Activated CD8-positive, alpha-beta T cell treated with anti-CD3 and anti-CD28 coated beads for 36 hours (primary cell): ENCODE results near the gene CNOT10. TPM values are rescaled to one million over a fixed set of nuclear protein-coding genes. Genes with fewer than 3 reads are reported as not detected.

Experiments
- ATAC-seq: fragments of 200-7000 bp; cut with Tn5 transposase; one replicate; pipeline ENCODE4 v1.10.0; 2021; ENCODE audit warnings: mild to moderate bottlenecking, moderate library complexity
- CTCF ChIA-PET: fragments of 350-600 bp; sonication (Branson Sonifier 250); formaldehyde crosslinking; loops from one replicate; lab custom pipeline; 2021; ENCODE audit warnings: antibody characterized with exemption; lab: Charles Lee
- POLR2A ChIA-PET: fragments of 350-600 bp; sonication (Branson Sonifier 250); formaldehyde crosslinking; loops from one replicate; lab custom pipeline; 2021; ENCODE audit warnings: antibody characterized with exemption; lab: Charles Lee
- DNase-seq: peaks from one replicate; pipeline ENCODE4 v3.0.0-alpha.2; 2020
- H3K27ac Mint-ChIP-seq: one replicate; pipeline ENCODE4 v1.8.0; 2021; ENCODE audit warnings: mild to moderate bottlenecking, mixed read lengths
- H3K27me3 Mint-ChIP-seq: one replicate; pipeline ENCODE4 v1.8.0; 2021; ENCODE audit warnings: mixed read lengths
- H3K36me3 Mint-ChIP-seq: one replicate; pipeline ENCODE4 v1.8.0; 2021; ENCODE audit warnings: low read depth, mixed read lengths
- H3K4me1 Mint-ChIP-seq: one replicate; pipeline ENCODE4 v1.8.0; 2021; ENCODE audit warnings: low read depth, mixed read lengths
- H3K4me3 Mint-ChIP-seq: one replicate; pipeline ENCODE4 v1.8.0; 2021; ENCODE audit warnings: mild to moderate bottlenecking, moderate library complexity, mixed read lengths
- H3K9me3 Mint-ChIP-seq: one replicate; pipeline ENCODE4 v1.8.0; 2021; ENCODE audit warnings: mixed read lengths
- CTCF ChIP-seq: fragments of 200-600 bp; IDR thresholded peaks from one replicate; pipeline ENCODE4 v1.8.0; 2022; ENCODE audit warnings: antibody characterized with exemption, mild to moderate bottlenecking
- intact Hi-C: fragments of 100-400 bp; cut with micrococcal nuclease; formaldehyde crosslinking; loops from one replicate; pipeline ENCODE4 v1.10.0; 2022
- total RNA-seq, 2 experiments: library from RNA; stranded (reverse); gene quantifications; one replicate each; pipeline ENCODE4 v1.2.3, GENCODE V29; 2021

CNOT10 gene
- total RNA-seq: 10 to 100 TPM; 58.5 to 61.0 TPM

DNA sequence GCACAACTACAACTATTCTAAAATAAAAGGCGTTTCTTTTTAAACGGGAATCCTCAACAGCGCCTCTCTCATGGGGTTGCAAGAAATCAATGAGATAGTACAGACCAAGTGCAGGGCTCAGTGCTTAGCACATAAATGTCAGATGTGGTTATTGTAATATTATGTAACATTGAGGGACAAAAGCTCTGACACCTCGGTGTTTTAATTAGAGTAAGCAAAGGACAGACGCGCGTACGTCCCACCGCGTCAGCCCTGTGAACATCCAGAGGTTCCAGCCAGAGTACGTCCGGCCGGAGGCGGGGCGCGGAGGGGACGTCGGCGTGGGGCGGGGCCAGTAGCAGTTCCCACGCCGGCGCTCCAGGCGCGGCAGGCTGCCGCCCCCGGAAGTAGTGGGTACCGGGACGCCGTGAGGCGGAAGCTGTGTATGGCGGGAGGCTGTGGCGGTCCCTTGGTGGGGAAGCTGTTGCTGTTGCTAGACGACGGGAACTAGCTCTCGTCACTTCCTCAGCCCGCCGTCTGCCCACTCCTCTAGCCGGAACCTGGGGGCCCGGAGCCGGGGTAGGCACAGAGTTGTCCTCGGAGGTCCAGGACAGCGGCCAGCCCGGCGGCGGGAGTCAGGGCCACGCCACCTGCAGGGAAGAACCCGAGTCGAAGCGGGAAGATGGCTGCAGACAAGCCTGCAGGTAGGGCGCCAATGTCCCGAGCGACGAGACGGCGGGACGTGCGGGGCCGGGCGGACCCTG is at the start of gene CNOT10:
Gene CNOT10 (plus strand): TSS at position 389 of the 743 bp plus-strand sequence. CDS start 273 bp downstream, at position 662.
- no peak for TF ChIP-seq CTCF
- POLR2A ChIA-PET: interaction anchor here (0.9 to 2.1 kb wide), 2 partner anchors 12 to 217 kb away, joined by 3 to 9 read pairs; no protein-coding TSS in a partner anchor
- peak; percentile 95 for ATAC-seq
- Mint-ChIP-seq H3K9me3 (no peaks in the 10 kb centered on the region), H3K36me3 (peaks cover 20% of the 10 kb centered on the region), H3K27me3 (no peaks in the 10 kb centered on the region), H3K27ac (peak within 1 kb of the TSS; percentile 95), H3K4me1 (peaks cover 25% of the 10 kb centered on the region), H3K4me3 (peak within 1 kb of the TSS; percentile 95)
- intact Hi-C loops: no loop called here
- peak; percentile 96 for DNase-seq
- CTCF ChIA-PET: interaction anchor here (1.0 to 1.5 kb wide), 3 partner anchors 69 to 175 kb away, joined by 3 read pairs; no protein-coding TSS in a partner anchor

DNA sequence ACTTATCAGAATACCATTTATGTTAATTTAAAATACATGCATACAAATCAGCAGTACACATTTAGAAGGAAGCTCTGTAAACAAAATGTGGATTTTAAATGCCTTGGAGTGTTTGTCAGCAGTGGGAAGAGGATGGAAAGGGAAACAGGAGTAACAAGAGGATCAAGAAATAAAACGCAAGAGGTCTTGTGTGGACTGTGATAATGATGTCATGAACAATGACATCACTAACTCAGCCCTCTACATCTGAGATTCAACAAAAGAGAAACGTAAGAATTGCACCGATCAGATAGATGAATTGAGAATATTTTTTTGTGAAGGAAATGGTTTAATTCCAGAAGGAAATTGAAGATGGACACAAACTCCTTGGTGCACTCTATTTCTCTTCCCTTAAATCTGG is 44.0 kb upstream of the CNOT10 start:
- ATAC-seq: no peak
- intact Hi-C loops: no loop called here
- H3K27me3 Mint-ChIP-seq: peaks cover 7% of the 10 kb centered on the region
- H3K4me3 Mint-ChIP-seq: no peak overlapping the region
- H3K4me1 Mint-ChIP-seq: no peaks in the 10 kb centered on the region
- no peak overlapping the region for H3K27ac Mint-ChIP-seq
- ChIA-PET CTCF (no interaction called here), POLR2A (no interaction called here)
- H3K36me3 Mint-ChIP-seq: no peaks in the 10 kb centered on the region
- no peaks in the 10 kb centered on the region for H3K9me3 Mint-ChIP-seq
- TF ChIP-seq CTCF: no peak
- DNase-seq: no peak

GRCh38 chr3:32641356-32641755 is 43.6 kb upstream of the CNOT10 start:
- Mint-ChIP-seq H3K4me1 (no peaks in the 10 kb centered on the region), H3K27ac (no peak overlapping the region), H3K36me3 (no peaks in the 10 kb centered on the region), H3K9me3 (no peaks in the 10 kb centered on the region), H3K4me3 (no peak overlapping the region), H3K27me3 (peaks cover 7% of the 10 kb centered on the region)
- ChIA-PET CTCF (no interaction called here), POLR2A (no interaction called here)
- ATAC-seq: no peak
- DNase-seq: no peak
- intact Hi-C loops: no loop called here
- TF ChIP-seq CTCF: no peak

DNA sequence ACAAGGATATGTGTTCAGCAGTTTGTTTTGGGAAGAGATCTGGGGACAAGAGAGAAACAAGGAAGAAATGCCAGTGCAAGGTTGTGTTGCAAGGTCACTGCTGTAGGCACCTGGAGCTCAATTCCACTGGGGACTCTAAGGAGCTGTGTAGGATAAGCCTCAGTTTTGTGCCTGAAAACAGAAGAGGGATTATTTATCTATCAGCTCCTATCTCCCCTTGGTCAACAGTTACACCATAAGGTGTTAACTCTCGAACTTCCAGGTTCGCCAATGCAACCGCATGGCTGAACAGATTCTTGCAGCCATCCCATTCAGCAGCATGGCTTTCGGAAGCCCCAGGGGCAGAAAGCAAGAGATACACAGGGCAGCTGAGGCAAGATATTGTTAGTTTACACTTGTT is 41.6 kb upstream of the CNOT10 start:
- ChIA-PET POLR2A (no interaction called here), CTCF (interaction anchor here (0.9 to 1.0 kb wide), 2 partner anchors 133 to 269 kb away, joined by 3 to 5 read pairs; no protein-coding TSS in a partner anchor)
- no peak for TF ChIP-seq CTCF
- intact Hi-C loops: no loop called here
- ATAC-seq: no peak
- Mint-ChIP-seq H3K4me3 (no peak overlapping the region), H3K9me3 (no peaks in the 10 kb centered on the region), H3K27me3 (peaks cover 6% of the 10 kb centered on the region), H3K4me1 (no peaks in the 10 kb centered on the region), H3K27ac (no peak overlapping the region), H3K36me3 (no peaks in the 10 kb centered on the region)
- no peak for DNase-seq

GRCh38 chr3:32643816-32644215 is 41.2 kb upstream of the CNOT10 start:
- Mint-ChIP-seq H3K9me3 (no peaks in the 10 kb centered on the region), H3K27ac (no peak overlapping the region)
- intact Hi-C loops: no loop called here

More at GRCh38 chr3:32643816-32644215, 41.2 kb upstream of the CNOT10 start:
- H3K36me3 Mint-ChIP-seq: no peaks in the 10 kb centered on the region
- peaks cover 6% of the 10 kb centered on the region for H3K27me3 Mint-ChIP-seq
- ChIA-PET POLR2A (no interaction called here), CTCF (interaction anchor here (0.9 to 1.0 kb wide), 2 partner anchors 134 to 269 kb away, joined by 3 to 5 read pairs; no protein-coding TSS in a partner anchor)
- DNase-seq: no peak
- no peak overlapping the region for H3K4me3 Mint-ChIP-seq
- H3K4me1 Mint-ChIP-seq: no peaks in the 10 kb centered on the region
- TF ChIP-seq CTCF: no peak
- ATAC-seq: no peak
